Measurements from ENCODE around the gene WNT9B.

The WNT9B gene

DNA sequence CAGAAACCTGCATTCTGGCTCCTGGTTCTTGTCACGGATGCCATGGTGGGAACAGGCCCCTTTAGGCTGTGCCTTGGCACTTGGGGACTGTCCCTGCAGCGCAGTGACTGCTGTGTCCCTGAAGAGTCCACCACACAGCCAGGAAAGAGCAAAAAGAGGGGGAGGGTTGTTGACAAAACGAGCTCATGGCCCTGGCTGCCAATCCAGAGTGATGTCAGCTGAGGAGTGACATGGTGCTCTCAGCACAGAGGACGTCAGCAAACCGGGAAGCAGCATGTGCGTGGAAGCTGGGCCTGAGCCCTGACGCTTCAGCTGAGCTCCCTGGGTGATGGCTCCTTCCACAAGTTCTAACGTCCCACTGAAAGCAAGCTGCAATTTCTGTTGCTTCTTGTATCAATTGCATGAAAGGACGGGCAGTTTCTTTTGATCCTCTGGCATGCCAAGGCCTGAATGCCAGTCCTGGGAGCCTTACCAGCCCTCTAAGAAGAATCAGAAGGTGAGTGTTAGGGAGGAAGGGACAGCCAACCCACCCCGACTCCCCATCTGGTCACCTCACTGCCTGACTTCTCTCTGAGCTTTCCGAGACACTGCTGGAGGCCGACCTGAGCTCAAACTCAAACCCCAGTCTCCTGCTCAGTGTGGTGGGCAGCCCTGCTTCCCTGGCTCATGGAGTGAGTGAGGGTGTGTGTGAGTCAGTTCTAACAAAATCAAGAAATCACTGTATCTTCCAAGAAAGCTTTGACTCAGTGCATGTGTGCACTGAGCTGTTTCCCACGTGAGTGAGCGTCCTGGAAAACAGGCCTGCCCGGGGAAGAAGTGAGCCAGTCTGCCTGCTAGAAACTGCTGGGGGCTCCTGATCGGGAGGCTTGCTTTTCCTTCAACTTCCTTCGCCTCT is 18.2 kb upstream of the WNT9B start:
- Histone ChIP-seq H3K4ac (ENCODE audit: low read depth in 1 of 2, low read length in 2 of 2) (no peak overlapping the region), H3K9me3 (ENCODE audit: control insufficient read depth, low read length) (no peaks in the 10 kb centered on the region), H3K14ac (ENCODE audit: low read length in 2 of 2) (no peak overlapping the region), H2BK15ac (ENCODE audit: low read depth, poor library complexity, severe bottlenecking) (no peak overlapping the region), H3K4me2 (ENCODE audit: low read length, poor library complexity, severe bottlenecking) (no peak overlapping the region), H2AFZ (ENCODE audit: low read depth, low read length) (no peak overlapping the region), H3K18ac (ENCODE audit: low read depth in 1 of 2, low read length in 2 of 2) (no peak overlapping the region), H2BK5ac (ENCODE audit: low read depth, low read length, poor library complexity, severe bottlenecking) (no peak overlapping the region), H4K8ac (ENCODE audit: low read length) (peak overlapping the region; percentile 20), H4K91ac (ENCODE audit: low read length) (peak overlapping the region; percentile 25), H2BK12ac (ENCODE audit: low read length in 2 of 2) (no peak overlapping the region), H3K27ac (ENCODE audit: low read length, poor library complexity, severe bottlenecking) (no peak overlapping the region), H3K4me3 (ENCODE audit: insufficient read depth in 1 of 2, low read depth in 1 of 2, low read length in 2 of 2) (no peak overlapping the region), H3K4me1 (ENCODE audit: control insufficient read depth, insufficient read depth, low read depth, low read length) (peaks cover 14% of the 10 kb centered on the region), H3K27me3 (ENCODE audit: control insufficient read depth in 1 of 2, insufficient read depth in 1 of 2, low read length in 2 of 2) (peaks cover 10 to 21% of the 10 kb centered on the region in 2 experiments), H3K36me3 (ENCODE audit: control insufficient read depth in 1 of 2, insufficient read depth in 2 of 2, low read depth in 1 of 2, low read length in 2 of 2) (no peaks in the 10 kb centered on the region), H2BK120ac (ENCODE audit: low read depth, low read length) (no peak overlapping the region), H3K9ac (ENCODE audit: low read length) (peak overlapping the region; percentile 73), H2AK5ac (ENCODE audit: low read length, severe bottlenecking) (peak overlapping the region; percentile 35), H3K23ac (ENCODE audit: low read length in 2 of 2) (no peak overlapping the region), H3K79me1 (replicated peaks; ENCODE audit: low read length, poor library complexity, severe bottlenecking) (no peaks in the 10 kb centered on the region)
- WGBS: 54% methylated on average over 14 of the region's 17 CpGs
- no peak for DNase-seq

DNA sequence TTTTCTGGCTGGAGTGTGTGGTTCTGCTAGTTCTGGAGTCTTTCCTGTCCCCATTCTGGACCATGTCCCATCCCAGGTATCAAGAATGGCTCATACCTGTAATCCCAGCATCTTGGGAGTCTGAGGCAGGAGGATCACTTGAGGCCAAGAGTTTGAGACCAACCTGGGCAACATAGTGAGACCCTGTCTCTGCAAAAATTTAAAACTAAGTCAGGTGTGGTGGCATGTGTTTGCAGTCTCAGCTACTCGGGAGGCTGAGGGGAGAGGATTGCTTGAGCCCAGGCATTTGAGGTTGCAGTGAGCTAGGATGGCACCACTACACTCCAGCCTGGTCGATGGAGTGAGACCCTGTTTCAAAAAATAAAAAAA is 17.6 kb upstream of the WNT9B start:
- no peak for DNase-seq
- no peak overlapping the region for H2BK12ac ChIP-seq (ENCODE audit: low read length in 2 of 2)
- no peak overlapping the region for H2BK15ac ChIP-seq (ENCODE audit: low read depth, poor library complexity, severe bottlenecking)
- H4K91ac ChIP-seq (ENCODE audit: low read length): no peak overlapping the region
- 95% methylated on average over 2 of the region's 2 CpGs for WGBS
- H3K14ac ChIP-seq (ENCODE audit: low read length in 2 of 2): no peak overlapping the region
- peak overlapping the region; percentile 73 for H3K9ac ChIP-seq (ENCODE audit: low read length)
- H3K9me3 ChIP-seq (ENCODE audit: control insufficient read depth, low read length): no peaks in the 10 kb centered on the region
- no peaks in the 10 kb centered on the region for H3K36me3 ChIP-seq (ENCODE audit: control insufficient read depth in 1 of 2, insufficient read depth in 2 of 2, low read depth in 1 of 2, low read length in 2 of 2)
- H3K4me2 ChIP-seq (ENCODE audit: low read length, poor library complexity, severe bottlenecking): no peak overlapping the region
- peaks cover 14% of the 10 kb centered on the region for H3K4me1 ChIP-seq (ENCODE audit: control insufficient read depth, insufficient read depth, low read depth, low read length)
- H3K27ac ChIP-seq (ENCODE audit: low read length, poor library complexity, severe bottlenecking): no peak overlapping the region
- no peaks in the 10 kb centered on the region for H3K79me1 ChIP-seq (replicated peaks; ENCODE audit: low read length, poor library complexity, severe bottlenecking)
- no peak overlapping the region for H4K8ac ChIP-seq (ENCODE audit: low read length)
- no peak overlapping the region for H3K18ac ChIP-seq (ENCODE audit: low read depth in 1 of 2, low read length in 2 of 2)
- no peak overlapping the region for H3K4me3 ChIP-seq (ENCODE audit: insufficient read depth in 1 of 2, low read depth in 1 of 2, low read length in 2 of 2)
- H2BK5ac ChIP-seq (ENCODE audit: low read depth, low read length, poor library complexity, severe bottlenecking): no peak overlapping the region
- H2AFZ ChIP-seq (ENCODE audit: low read depth, low read length): no peak overlapping the region
- H3K23ac ChIP-seq (ENCODE audit: low read length in 2 of 2): no peak overlapping the region
- peaks cover 7 to 21% of the 10 kb centered on the region in 2 experiments for H3K27me3 ChIP-seq (ENCODE audit: control insufficient read depth in 1 of 2, insufficient read depth in 1 of 2, low read length in 2 of 2)
- H2AK5ac ChIP-seq (ENCODE audit: low read length, severe bottlenecking): no peak overlapping the region
- H3K4ac ChIP-seq (ENCODE audit: low read depth in 1 of 2, low read length in 2 of 2): no peak overlapping the region
- H2BK120ac ChIP-seq (ENCODE audit: low read depth, low read length): no peak overlapping the region

GRCh38 chr17:46834846-46835245 is 16.5 kb upstream of the WNT9B start:
- no peak overlapping the region for H2BK120ac ChIP-seq (ENCODE audit: low read depth, low read length)
- no peak overlapping the region for H3K9ac ChIP-seq (ENCODE audit: low read length)
- no peak overlapping the region for H3K4me2 ChIP-seq (ENCODE audit: low read length, poor library complexity, severe bottlenecking)
- no peaks in the 10 kb centered on the region for H3K36me3 ChIP-seq (ENCODE audit: control insufficient read depth in 1 of 2, insufficient read depth in 2 of 2, low read depth in 1 of 2, low read length in 2 of 2)
- DNase-seq: no peak
- no peak overlapping the region for H3K23ac ChIP-seq (ENCODE audit: low read length in 2 of 2)
- H3K79me1 ChIP-seq (replicated peaks; ENCODE audit: low read length, poor library complexity, severe bottlenecking): no peaks in the 10 kb centered on the region
- peaks cover 7 to 21% of the 10 kb centered on the region in 2 experiments for H3K27me3 ChIP-seq (ENCODE audit: control insufficient read depth in 1 of 2, insufficient read depth in 1 of 2, low read length in 2 of 2)
- H2BK5ac ChIP-seq (ENCODE audit: low read depth, low read length, poor library complexity, severe bottlenecking): no peak overlapping the region
- H4K8ac ChIP-seq (ENCODE audit: low read length): no peak overlapping the region
- H4K91ac ChIP-seq (ENCODE audit: low read length): no peak overlapping the region
- no peaks in the 10 kb centered on the region for H3K9me3 ChIP-seq (ENCODE audit: control insufficient read depth, low read length)
- H2AK5ac ChIP-seq (ENCODE audit: low read length, severe bottlenecking): no peak overlapping the region
- no peak overlapping the region for H2BK15ac ChIP-seq (ENCODE audit: low read depth, poor library complexity, severe bottlenecking)
- no peak overlapping the region for H2BK12ac ChIP-seq (ENCODE audit: low read length in 2 of 2)
- 90% methylated on average over 3 of the region's 3 CpGs for WGBS
- peaks cover 14% of the 10 kb centered on the region for H3K4me1 ChIP-seq (ENCODE audit: control insufficient read depth, insufficient read depth, low read depth, low read length)
- no peak overlapping the region for H3K27ac ChIP-seq (ENCODE audit: low read length, poor library complexity, severe bottlenecking)
- no peak overlapping the region for H3K18ac ChIP-seq (ENCODE audit: low read depth in 1 of 2, low read length in 2 of 2)
- H3K4ac ChIP-seq (ENCODE audit: low read depth in 1 of 2, low read length in 2 of 2): no peak overlapping the region
- no peak overlapping the region for H3K14ac ChIP-seq (ENCODE audit: low read length in 2 of 2)
- H2AFZ ChIP-seq (ENCODE audit: low read depth, low read length): no peak overlapping the region
- no peak overlapping the region for H3K4me3 ChIP-seq (ENCODE audit: insufficient read depth in 1 of 2, low read depth in 1 of 2, low read length in 2 of 2)

- DNase-seq: no peak
- Histone ChIP-seq H3K4ac (ENCODE audit: low read depth in 1 of 2, low read length in 2 of 2) (no peak overlapping the region), H3K4me2 (ENCODE audit: low read length, poor library complexity, severe bottlenecking) (no peak overlapping the region), H3K18ac (ENCODE audit: low read depth in 1 of 2, low read length in 2 of 2) (no peak overlapping the region), H3K9me3 (ENCODE audit: control insufficient read depth, low read length) (no peaks in the 10 kb centered on the region), H3K27me3 (ENCODE audit: control insufficient read depth in 1 of 2, insufficient read depth in 1 of 2, low read length in 2 of 2) (peaks cover 14 to 27% of the 10 kb centered on the region in 2 experiments), H3K14ac (ENCODE audit: low read length in 2 of 2) (no peak overlapping the region), H3K27ac (ENCODE audit: low read length, poor library complexity, severe bottlenecking) (no peak overlapping the region), H2BK12ac (ENCODE audit: low read length in 2 of 2) (no peak overlapping the region), H2BK15ac (ENCODE audit: low read depth, poor library complexity, severe bottlenecking) (no peak overlapping the region), H3K36me3 (ENCODE audit: control insufficient read depth in 1 of 2, insufficient read depth in 2 of 2, low read depth in 1 of 2, low read length in 2 of 2) (no peaks in the 10 kb centered on the region), H3K4me1 (ENCODE audit: control insufficient read depth, insufficient read depth, low read depth, low read length) (peaks cover 14% of the 10 kb centered on the region), H2AFZ (ENCODE audit: low read depth, low read length) (no peak overlapping the region), H3K79me1 (replicated peaks; ENCODE audit: low read length, poor library complexity, severe bottlenecking) (no peaks in the 10 kb centered on the region), H3K23ac (ENCODE audit: low read length in 2 of 2) (no peak overlapping the region), H3K4me3 (ENCODE audit: insufficient read depth in 1 of 2, low read depth in 1 of 2, low read length in 2 of 2) (no peak overlapping the region), H2BK5ac (ENCODE audit: low read depth, low read length, poor library complexity, severe bottlenecking) (no peak overlapping the region), H2BK120ac (ENCODE audit: low read depth, low read length) (no peak overlapping the region), H3K9ac (ENCODE audit: low read length) (peak overlapping the region; percentile 37), H4K91ac (ENCODE audit: low read length) (no peak overlapping the region), H2AK5ac (ENCODE audit: low read length, severe bottlenecking) (no peak overlapping the region), H4K8ac (ENCODE audit: low read length) (no peak overlapping the region)
- 87% methylated on average over 2 of the region's 2 CpGs for WGBS
Measured at GRCh38 chr17:46836500-46836899, 14.9 kb upstream of the WNT9B start.

Data from mesenchymal stem cell (in vitro differentiated cells and primary cell).